ENCODE data around the gene BRWD1.
"Not testable (repeated sequence)": the region's sequence is repeated elsewhere in the genome, so short reads cannot be mapped to it uniquely, and the experiment has no call there.

The BRWD1 gene

GRCh38 chr21:39142972-39143371 is 170.5 kb downstream of the BRWD1 start:
- TF ChIP-seq CTCF (IDR thresholded peaks at IDR 0.05; ENCODE audit: low read depth, low read length), result no peak

GRCh38 chr21:39141502-39141901 is 171.9 kb downstream of the BRWD1 start:
- H3K27me3 ChIP-seq, result no peaks in the 10 kb centered on the region
- H3K4me1 ChIP-seq, result peaks cover 8% of the 10 kb centered on the region; the same call in 1 of the 2 replicates
- no peaks in the 10 kb centered on the region for H3K36me3 ChIP-seq
- DNase-seq, result no peak
- H3K9me3 ChIP-seq, result peaks cover 6% of the 10 kb centered on the region; the same call in 1 of the 2 replicates
- no peak overlapping the region for H3K4me3 ChIP-seq (ENCODE audit: low read depth, low read length)
- no peak for TF ChIP-seq CTCF (IDR thresholded peaks at IDR 0.05; ENCODE audit: low read depth, low read length)

More at GRCh38 chr21:39142972-39143371, 170.5 kb downstream of the BRWD1 start:
- no peaks in the 10 kb centered on the region for H3K27me3 ChIP-seq
- no peaks in the 10 kb centered on the region for H3K36me3 ChIP-seq
- H3K4me1 ChIP-seq, result no peaks in the 10 kb centered on the region
- DNase-seq, result no peak
- H3K4me3 ChIP-seq (ENCODE audit: low read depth, low read length), result no peak overlapping the region
- peaks cover 6% of the 10 kb centered on the region; the same call in 1 of the 2 replicates for H3K9me3 ChIP-seq

GRCh38 chr21:39137248-39138178 is 175.9 kb downstream of the BRWD1 start:
- peak; percentile 51 for DNase-seq
- Histone ChIP-seq H3K36me3 (no peaks in the 10 kb centered on the region), H3K9me3 (no peaks in the 10 kb centered on the region), H3K4me1 (peaks cover 9% of the 10 kb centered on the region; the same call in 1 of the 2 replicates), H3K27me3 (no peaks in the 10 kb centered on the region), H3K4me3 (ENCODE audit: low read depth, low read length) (no peak overlapping the region)
- peak; percentile 25 for TF ChIP-seq CTCF (IDR thresholded peaks at IDR 0.05; ENCODE audit: low read depth, low read length)

GRCh38 chr21:39136711-39137110 is 176.7 kb downstream of the BRWD1 start:
- H3K4me1 ChIP-seq, result peaks cover 9% of the 10 kb centered on the region; the same call in 1 of the 2 replicates
- no peaks in the 10 kb centered on the region for H3K36me3 ChIP-seq
- TF ChIP-seq CTCF (IDR thresholded peaks at IDR 0.05; ENCODE audit: low read depth, low read length), result no peak
- H3K9me3 ChIP-seq, result no peaks in the 10 kb centered on the region
- peak; percentile 34 for DNase-seq
- no peak overlapping the region for H3K4me3 ChIP-seq (ENCODE audit: low read depth, low read length)
- H3K27me3 ChIP-seq, result no peaks in the 10 kb centered on the region

- peak; percentile 63 for DNase-seq
- H3K27me3 ChIP-seq; H3K4me1 ChIP-seq; H3K9me3 ChIP-seq; H3K4me3 ChIP-seq (ENCODE audit: low read depth, low read length); H3K36me3 ChIP-seq: not testable (repeated sequence)
- TF ChIP-seq CTCF (IDR thresholded peaks at IDR 0.05; ENCODE audit: low read depth, low read length), result peak; percentile 58
Measured at GRCh38 chr21:39136138-39136537, 177.3 kb downstream of the BRWD1 start.

GRCh38 chr21:39134288-39134810 is 179.1 kb downstream of the BRWD1 start:
- Histone ChIP-seq H3K36me3 (no peaks in the 10 kb centered on the region), H3K4me1 (peaks cover 9% of the 10 kb centered on the region; the same call in 1 of the 2 replicates), H3K27me3 (no peaks in the 10 kb centered on the region), H3K4me3 (ENCODE audit: low read depth, low read length) (no peak overlapping the region), H3K9me3 (no peaks in the 10 kb centered on the region)
- no peak for TF ChIP-seq CTCF (IDR thresholded peaks at IDR 0.05; ENCODE audit: low read depth, low read length)
- no peak for DNase-seq
